HUES64 (cell line): Measurements from ENCODE around the gene ARHGAP22.

Experiments used
- H3K27ac ChIP-seq: 2 replicates; pipeline ENCODE4 v1.7.0; 2013; ENCODE audit warnings: low read depth, low read length, inconsistent platforms
- H3K27me3 ChIP-seq: 2 replicates; pipeline ENCODE4 v1.6.1; 2013; ENCODE audit warnings: mild to moderate bottlenecking, low read length; ENCODE audit not compliant: insufficient read depth
- H3K36me3 ChIP-seq: 2 replicates; pipeline ENCODE4 v1.6.1; 2013; ENCODE audit warnings: mild to moderate bottlenecking, low read length; ENCODE audit not compliant: insufficient read depth
- H3K4me1 ChIP-seq: 2 replicates; pipeline ENCODE4 v1.6.1; 2013; ENCODE audit warnings: mild to moderate bottlenecking, low read length, moderate library complexity; ENCODE audit not compliant: insufficient read depth
- H3K4me3 ChIP-seq: 2 replicates; pipeline ENCODE4 v1.5.1; 2013; ENCODE audit warnings: mild to moderate bottlenecking, low read length, moderate library complexity
- H3K9ac ChIP-seq: 2 replicates; pipeline ENCODE4 v1.6.1; 2013; ENCODE audit warnings: mild to moderate bottlenecking, low read depth, low read length
- H3K9me3 ChIP-seq: 2 replicates; pipeline ENCODE4 v1.6.1; 2013; ENCODE audit warnings: low read depth, low read length; ENCODE audit not compliant: insufficient read depth
- WGBS: fragments of 150-250, 120-280 bp; methylation state at CpG from one replicate; pipeline ENCODE4 v1.1.7; 2013; ENCODE audit warnings: missing lambda C conversion rate; 5-methylcytosine and 5-hydroxymethylcytosine counted together

ARHGAP22 gene

DNA sequence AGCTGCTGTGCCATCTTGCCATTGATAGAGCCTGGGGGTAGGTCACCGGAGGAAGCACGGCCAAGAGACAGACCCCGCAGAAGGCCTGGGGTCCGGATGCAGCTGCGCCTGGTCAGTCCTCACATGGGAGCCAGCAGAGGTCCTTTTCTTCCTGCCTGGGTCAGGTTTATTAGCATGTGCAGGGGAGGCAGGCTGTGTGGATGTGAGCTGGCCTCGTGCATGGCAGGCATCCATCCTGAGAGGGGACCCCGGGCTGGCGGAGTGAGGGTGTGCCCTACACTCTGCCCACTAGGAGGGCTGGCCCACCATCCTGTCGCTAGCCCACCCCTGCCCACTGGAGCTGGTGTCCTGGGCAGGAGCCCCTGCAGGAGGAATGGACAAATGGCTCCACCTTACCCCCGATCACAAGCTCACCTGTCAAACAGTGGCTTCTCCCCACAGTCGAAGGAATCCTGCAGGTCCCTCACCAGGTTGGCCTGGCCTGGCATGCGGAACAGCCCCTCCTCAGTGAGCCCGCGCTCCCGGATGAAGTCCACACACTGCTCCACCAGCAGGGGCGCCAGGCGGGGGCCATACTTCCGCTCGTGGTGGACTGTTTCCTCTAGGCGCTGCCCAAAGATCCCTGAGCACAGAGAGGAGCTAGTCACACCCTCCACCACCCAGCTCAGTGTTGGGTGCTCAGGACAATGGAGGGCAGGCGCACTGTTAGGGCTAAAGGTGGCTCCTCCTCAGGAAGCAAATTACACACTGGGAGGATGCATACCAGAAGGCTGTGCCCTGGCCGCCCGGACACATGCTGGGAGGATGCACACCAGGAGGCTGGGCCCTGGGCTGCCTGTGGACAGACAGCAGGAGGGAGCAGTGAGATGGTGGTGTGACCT is 145.4 kb downstream of the ARHGAP22 start:
- 88% methylated on average over 23 of the region's 23 CpGs for whole genome bisulfite sequencing
- no peaks in the 10 kb centered on the region for H3K36me3 ChIP-seq
- H3K4me1 ChIP-seq, result no peaks in the 10 kb centered on the region; the same call in 1 of the 2 replicates
- H3K27ac ChIP-seq, result no peak overlapping the region
- H3K4me3 ChIP-seq, result no peak overlapping the region
- H3K9me3 ChIP-seq, result no peaks in the 10 kb centered on the region
- no peak overlapping the region for H3K9ac ChIP-seq
- no peaks in the 10 kb centered on the region for H3K27me3 ChIP-seq

DNA sequence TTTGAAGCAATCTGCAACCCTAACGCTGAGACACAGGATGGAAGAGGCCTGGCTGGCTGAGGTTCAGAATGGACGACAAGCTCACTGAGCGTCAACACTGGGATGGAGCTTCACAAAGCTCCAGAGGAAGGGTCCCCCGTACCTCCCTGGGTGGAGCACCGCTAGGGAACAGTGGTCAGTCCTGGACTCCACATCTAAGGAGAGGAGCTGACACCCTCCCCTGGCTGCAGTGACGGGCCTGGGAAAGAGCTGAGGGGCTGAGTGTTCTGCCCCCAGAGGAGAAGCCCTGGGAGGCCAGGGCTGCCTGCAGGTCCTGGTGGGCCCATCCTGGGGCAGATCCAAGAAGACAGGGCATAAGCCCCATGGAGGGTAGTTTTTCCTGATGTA is 146.2 kb downstream of the ARHGAP22 start:
- no peaks in the 10 kb centered on the region; the same call in 1 of the 2 replicates for H3K4me1 ChIP-seq
- no peak overlapping the region for H3K9ac ChIP-seq
- no peaks in the 10 kb centered on the region for H3K9me3 ChIP-seq
- H3K27ac ChIP-seq, result no peak overlapping the region
- H3K4me3 ChIP-seq, result no peak overlapping the region
- 70% methylated on average over 6 of the region's 6 CpGs for WGBS
- H3K27me3 ChIP-seq, result no peaks in the 10 kb centered on the region
- H3K36me3 ChIP-seq, result no peaks in the 10 kb centered on the region

DNA sequence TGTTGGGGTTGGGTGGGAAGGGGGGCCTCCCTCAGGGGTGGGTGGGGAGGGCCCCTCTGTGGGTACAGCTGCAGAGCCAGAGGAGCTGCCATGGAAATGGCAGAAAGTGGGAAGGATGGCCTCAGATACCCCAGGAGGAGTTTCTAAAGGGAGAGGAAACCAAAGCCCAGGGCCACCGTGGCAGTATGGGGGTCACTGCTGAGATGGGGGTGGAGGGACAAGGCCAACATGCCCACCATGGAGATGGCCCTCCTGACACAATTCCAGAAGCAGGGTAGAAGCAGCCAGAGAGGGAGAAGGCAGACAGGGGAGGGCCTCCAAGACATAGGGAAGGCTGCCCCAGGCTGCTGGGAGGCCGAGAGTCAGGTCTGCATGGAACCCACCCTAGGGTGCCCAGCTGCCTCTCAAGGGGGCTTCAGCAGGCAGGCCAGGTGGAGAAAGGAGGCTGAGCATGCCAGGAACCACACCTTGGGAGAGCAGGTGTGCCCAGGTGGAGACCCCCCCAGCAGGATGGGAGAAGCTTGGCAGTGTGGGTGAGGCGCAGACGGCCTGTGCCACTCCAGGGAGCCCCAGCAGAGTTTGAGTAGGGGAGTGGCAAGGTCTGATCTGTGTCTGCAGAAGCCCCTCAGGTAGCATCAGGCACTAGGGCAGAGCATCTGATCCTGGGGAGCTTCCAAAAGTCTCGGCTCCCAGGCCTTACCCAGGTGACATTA is 146.8 kb downstream of the ARHGAP22 start:
- 78% methylated on average over 5 of the region's 5 CpGs for WGBS
- H3K36me3 ChIP-seq, result no peaks in the 10 kb centered on the region
- H3K4me1 ChIP-seq, result no peaks in the 10 kb centered on the region; the same call in 1 of the 2 replicates
- H3K9ac ChIP-seq, result no peak overlapping the region
- no peaks in the 10 kb centered on the region for H3K27me3 ChIP-seq
- H3K9me3 ChIP-seq, result no peaks in the 10 kb centered on the region
- no peak overlapping the region for H3K4me3 ChIP-seq
- no peak overlapping the region for H3K27ac ChIP-seq

DNA sequence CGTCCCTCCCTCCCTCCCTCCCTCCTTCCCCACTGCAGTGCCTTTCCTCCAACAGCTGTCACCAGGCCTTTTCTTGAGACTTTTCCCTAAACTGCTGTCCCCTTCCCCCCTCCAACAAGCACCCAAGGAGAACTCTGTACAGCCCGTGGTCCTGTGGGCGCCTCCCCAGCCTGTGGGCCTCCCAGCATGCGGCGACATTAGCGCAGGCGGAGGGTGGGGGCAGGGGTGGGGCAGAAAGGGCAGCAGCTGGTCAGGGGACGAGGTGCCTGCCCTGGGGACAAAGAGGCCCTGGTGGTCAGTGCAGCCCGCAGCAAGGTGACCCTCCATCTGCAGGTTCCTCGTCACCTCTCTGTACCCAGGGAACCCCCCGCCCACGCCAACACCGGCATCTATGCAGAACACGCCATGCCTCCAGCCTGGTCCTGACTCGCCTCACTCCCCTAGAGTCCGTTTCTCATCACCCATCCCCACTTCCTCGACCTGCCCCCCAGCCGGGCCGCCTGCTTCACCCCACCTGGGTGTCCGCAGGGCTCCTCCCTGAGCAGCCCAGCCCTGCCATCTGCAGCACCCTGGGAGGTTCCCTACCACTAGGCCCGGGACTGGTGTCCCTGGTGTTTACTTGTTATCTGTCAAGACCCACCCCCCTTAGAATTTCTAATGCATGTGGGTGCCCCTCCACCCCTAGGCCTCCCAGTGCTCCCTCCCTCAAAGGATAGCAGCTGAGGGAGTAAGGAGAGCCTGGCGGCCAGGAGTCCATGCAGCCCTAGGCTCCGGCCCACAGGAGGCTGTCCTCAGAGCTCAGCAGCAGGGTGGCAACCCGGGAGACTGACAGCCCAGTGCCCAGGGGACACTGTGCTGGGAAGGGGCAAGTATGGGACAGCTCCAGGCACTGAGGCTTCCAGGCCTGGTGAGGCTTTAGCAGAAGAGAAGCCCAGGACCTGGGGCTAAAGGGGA is 147.8 kb downstream of the ARHGAP22 start:
- Histone ChIP-seq H3K36me3 (no peaks in the 10 kb centered on the region), H3K27me3 (no peaks in the 10 kb centered on the region), H3K4me1 (no peaks in the 10 kb centered on the region; the same call in 1 of the 2 replicates), H3K9ac (no peak overlapping the region), H3K27ac (no peak overlapping the region), H3K9me3 (no peaks in the 10 kb centered on the region), H3K4me3 (no peak overlapping the region)
- 80% methylated on average over 24 of the region's 24 CpGs for WGBS

DNA sequence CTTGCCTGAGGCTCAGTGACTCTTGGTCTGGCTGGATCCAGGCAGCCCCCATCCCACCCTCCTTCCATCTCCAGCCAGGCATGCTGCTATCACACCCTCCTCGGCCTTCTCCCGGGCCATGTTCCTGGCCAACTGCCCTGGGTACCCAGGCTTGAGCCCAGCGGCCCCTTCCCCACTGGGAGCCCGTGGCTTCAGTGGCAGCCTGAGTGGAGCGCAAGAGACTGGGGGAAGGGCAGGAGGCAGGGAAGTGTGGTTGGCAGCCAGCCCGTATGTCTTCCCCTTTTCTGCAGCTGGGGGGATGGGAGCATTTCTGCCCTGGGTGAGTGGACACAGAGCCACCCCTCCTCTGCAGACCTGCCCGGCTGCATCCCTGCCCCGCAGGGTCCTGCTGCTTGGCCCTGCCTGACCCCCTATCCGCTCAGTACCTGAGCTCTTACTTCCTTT is 148.5 kb downstream of the ARHGAP22 start:
- H3K27ac ChIP-seq, result no peak overlapping the region
- H3K9me3 ChIP-seq, result no peaks in the 10 kb centered on the region
- H3K27me3 ChIP-seq, result no peaks in the 10 kb centered on the region
- WGBS, result 62% methylated on average over 9 of the region's 9 CpGs
- no peaks in the 10 kb centered on the region; the same call in 1 of the 2 replicates for H3K4me1 ChIP-seq
- H3K4me3 ChIP-seq, result no peak overlapping the region
- H3K36me3 ChIP-seq, result no peaks in the 10 kb centered on the region
- no peak overlapping the region for H3K9ac ChIP-seq

DNA sequence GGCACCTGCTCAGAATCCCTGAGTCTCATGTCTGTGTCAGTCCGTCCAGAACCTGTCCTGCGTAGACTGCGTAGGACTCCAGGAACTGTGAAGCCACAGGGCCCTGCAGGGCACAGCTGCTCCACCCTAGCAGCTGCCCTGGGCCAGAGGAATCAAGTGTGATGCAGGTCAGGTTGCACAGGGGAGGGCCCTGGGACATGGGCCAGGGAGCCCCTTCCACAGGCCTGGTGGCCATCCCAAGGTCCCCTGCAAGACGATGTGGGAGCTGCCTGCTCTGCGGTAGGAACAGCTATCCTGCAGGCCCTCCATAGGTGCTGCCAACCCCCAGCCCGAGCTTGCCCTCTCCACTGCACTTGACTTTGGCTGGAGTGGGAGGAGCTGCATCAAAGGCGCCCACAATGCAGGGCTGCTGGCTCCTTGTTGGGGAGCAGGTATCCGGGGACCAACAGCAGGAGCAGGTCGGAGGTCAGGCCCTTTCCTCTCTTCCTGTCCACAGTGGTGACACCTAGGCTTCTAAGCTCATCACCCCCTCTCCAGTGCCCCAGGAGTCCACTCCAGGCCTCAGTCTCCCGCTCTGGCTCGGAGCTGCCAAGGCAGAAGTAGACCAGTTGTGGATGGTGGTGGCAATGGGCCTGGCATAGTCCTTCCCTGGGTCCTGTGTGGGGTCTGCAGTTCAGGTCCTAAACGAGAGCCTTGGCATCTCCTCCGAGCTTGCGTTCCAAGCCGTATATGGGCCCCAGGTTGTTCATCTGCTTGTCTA is 149.3 kb downstream of the ARHGAP22 start:
- H3K4me1 ChIP-seq, result no peaks in the 10 kb centered on the region; the same call in 1 of the 2 replicates
- H3K27me3 ChIP-seq, result no peaks in the 10 kb centered on the region
- H3K4me3 ChIP-seq, result no peak overlapping the region
- no peaks in the 10 kb centered on the region for H3K36me3 ChIP-seq
- no peak overlapping the region for H3K9ac ChIP-seq
- H3K27ac ChIP-seq, result no peak overlapping the region
- H3K9me3 ChIP-seq, result no peaks in the 10 kb centered on the region
- WGBS, result 96% methylated on average over 15 of the region's 15 CpGs

DNA sequence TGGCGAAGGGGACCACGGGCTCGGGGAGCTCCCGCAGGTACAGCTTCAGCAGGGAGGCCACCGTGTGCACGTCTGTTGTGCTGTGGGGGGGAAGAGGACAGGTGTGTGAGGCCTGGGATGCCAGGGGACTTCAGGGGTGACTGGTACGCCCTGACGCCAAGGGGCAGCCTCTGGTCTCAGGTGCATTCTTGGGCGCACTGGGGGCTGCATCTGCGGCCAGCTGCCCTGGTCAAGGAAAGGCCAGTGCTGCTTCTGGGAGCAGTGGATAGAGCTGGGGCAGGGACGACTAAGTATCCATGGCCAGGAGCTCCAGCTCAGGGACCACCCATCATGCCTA is 149.8 kb downstream of the ARHGAP22 start:
- no peak overlapping the region for H3K27ac ChIP-seq
- H3K9me3 ChIP-seq, result no peaks in the 10 kb centered on the region
- H3K36me3 ChIP-seq, result no peaks in the 10 kb centered on the region
- no peak overlapping the region for H3K4me3 ChIP-seq
- 92% methylated on average over 11 of the region's 11 CpGs for WGBS
- no peaks in the 10 kb centered on the region for H3K27me3 ChIP-seq
- no peak overlapping the region for H3K9ac ChIP-seq
- no peaks in the 10 kb centered on the region; the same call in 1 of the 2 replicates for H3K4me1 ChIP-seq

DNA sequence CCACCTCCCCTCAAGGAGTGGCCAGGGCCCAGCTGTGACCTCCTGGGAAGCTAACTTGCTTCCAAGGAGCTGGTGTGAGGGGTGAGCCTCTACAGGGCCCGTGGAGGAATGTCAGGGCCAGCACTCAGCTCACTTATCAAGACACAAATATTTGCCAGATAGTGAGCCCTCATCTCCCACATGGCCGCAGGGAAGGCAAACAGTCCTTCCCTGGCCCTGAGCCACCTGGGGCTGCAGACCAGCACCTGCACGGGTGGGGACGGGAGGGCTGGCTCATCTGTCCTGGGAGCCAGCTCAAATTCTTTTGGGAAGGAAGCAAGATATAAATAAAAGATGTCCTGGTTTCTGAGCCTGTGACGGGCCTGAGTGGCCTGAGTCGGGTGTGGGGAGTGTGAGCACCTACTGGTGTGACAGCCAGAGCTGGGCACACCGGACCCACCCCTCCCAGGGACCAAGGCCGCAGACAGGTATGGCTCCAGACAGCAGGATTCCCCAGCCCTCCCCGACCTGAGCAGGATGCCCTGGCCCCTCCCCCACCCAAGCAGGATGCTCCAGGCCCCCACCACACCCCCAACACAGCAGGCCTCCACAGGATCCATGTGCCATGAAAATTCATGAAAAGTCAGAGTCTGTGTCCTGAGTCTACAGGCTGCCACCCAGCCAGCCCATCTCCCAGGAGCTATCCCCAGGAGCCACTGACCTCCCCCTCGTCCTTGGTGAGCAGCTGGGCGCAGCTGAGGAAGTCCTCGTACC is 150.4 kb downstream of the ARHGAP22 start:
- H3K9ac ChIP-seq, result no peak overlapping the region
- WGBS, result 83% methylated on average over 12 of the region's 12 CpGs

DNA sequence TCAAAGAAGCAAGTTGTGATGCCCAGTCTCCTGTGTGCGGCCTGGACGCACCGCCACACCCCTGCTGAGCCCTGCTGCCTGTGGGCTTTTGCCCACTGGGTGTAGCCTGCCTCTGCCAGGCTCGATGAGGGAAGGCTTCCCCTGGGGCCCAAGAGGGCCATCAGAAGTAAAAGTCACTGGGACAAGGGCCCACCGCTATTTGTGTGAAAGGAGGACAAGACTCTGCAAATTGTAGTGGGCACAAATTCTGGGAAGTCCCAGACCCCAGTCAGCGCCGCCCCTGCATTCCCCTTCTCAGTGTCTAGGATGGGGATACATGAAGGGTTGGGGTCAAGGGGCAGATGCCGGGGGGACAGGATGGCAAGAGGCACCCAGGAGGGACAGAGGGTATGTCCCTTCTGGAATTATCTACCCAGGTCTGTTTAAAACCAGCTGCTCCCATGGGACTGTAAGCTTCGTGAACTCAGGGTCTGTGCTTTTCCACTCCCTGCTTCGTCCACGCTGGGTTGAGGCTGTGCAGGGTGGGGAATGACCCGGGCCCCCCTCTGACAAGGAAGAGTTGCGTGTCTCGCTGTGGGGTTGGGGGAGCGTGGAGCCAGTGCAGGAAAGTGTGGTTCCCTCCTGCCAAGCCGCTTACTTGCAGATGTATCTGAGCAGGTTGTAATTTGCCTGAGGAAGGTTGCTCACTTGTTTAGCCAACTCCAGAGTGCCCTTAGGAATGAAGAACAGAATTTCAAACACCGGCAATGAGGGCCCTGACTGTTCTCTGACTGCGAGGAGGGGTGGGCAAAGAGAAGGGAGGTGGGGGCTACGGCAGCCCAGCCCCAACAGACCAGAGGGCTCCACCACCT is 151.2 kb downstream of the ARHGAP22 start:
- Histone ChIP-seq H3K27me3 (no peaks in the 10 kb centered on the region), H3K27ac (no peak overlapping the region), H3K4me3 (no peak overlapping the region), H3K9me3 (no peaks in the 10 kb centered on the region), H3K4me1 (no peaks in the 10 kb centered on the region; the same call in 1 of the 2 replicates), H3K9ac (no peak overlapping the region), H3K36me3 (no peaks in the 10 kb centered on the region)
- whole genome bisulfite sequencing, result 93% methylated on average over 19 of the region's 19 CpGs

More for the DNA sequence above, 150.4 kb downstream of the ARHGAP22 start:
- H3K9me3 ChIP-seq, result no peaks in the 10 kb centered on the region
- H3K4me3 ChIP-seq, result no peak overlapping the region
- no peaks in the 10 kb centered on the region; the same call in 1 of the 2 replicates for H3K4me1 ChIP-seq
- no peaks in the 10 kb centered on the region for H3K27me3 ChIP-seq
- H3K27ac ChIP-seq, result no peak overlapping the region
- H3K36me3 ChIP-seq, result no peaks in the 10 kb centered on the region
